GM23248 (cell line): ENCODE results near the gene RBMX.

ENCODE experiments used
- EZH2 ChIP-seq: fragments of 200-600 bp; sonication (generic); IDR thresholded peaks from 2 replicates; pipeline ENCODE4 v1.6.1; 2018; ENCODE audit warnings: antibody characterized with exemption, mild to moderate bottlenecking; ENCODE audit not compliant: insufficient read depth, poor library complexity, severe bottlenecking
- EZH2phosphoT487 ChIP-seq: fragments of 200-600 bp; sonication (generic); IDR thresholded peaks from 2 replicates; pipeline ENCODE4 v1.6.1; 2018; ENCODE audit warnings: antibody characterized with exemption, moderate library complexity, mild to moderate bottlenecking, low read depth; ENCODE audit not compliant: insufficient read depth

- TF ChIP-seq EZH2 (no peak), EZH2phosphoT487 (no peak)
These were observed 8.3 kb downstream of the RBMX start for GRCh38 chrX:136872091-136872700.
